Stimulated activated CD8-positive, alpha-beta memory T cell treated with anti-CD3 and anti-CD28 coated beads, Interleukin-7, amount 100 ng/mL, for 4 hours (primary cell): ENCODE results near the gene RUNX2.

Experiments
- DNase-seq, 2 donors: peaks; one replicate each; pipeline ENCODE4 v3.0.0-alpha.2; 2020; ENCODE audit warnings: low read depth in 2 of 2

RUNX2 gene

DNA sequence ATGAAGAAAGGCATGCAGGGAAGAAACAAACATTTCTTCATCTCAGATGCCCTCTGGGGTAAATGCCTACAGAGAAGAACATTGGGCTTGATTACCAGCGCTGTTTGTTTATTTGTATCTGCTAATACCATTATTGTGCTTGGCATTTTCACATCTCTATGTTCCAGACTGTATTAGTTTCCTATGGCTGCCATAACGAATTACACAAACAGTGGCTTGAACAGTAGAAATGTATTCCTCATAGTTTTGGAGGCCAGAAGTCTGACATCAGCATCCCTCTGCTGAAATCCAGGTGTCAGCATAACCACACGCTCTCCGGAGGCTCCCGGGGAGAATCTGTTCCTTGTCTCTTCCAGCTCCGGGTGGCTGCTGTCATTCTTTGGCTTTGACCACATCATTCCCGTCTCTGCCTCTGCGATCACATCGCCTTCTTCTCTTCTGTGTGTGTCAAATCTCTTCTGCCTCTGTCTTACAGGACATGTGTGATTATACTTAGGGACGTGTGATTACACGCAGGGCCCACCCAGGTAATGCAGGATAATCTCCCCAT, 291.2 kb downstream of the RUNX2 start:
- no peak for DNase-seq

DNA sequence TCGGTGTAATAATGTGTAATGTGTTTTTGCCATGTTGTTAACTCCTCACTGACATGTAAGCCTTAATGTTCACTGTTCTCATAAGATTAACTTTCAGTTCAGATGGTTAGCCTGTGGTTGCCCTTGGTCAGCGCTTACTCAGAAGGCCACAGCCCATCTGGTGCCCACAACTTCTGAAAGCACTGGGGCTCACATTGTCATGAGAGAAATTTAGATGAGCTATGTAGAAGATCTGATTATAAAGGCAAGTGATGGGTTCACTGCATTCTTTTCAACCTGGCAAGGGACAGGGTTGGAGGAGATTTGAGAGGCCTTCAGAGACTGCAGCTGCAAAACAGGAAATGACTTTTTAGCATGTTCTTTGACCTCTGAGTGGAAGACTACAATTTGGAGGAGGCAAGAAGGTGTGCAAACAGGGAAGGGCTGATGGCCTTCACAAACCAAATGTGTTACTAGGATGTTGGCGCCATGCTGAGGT, 291.9 kb downstream of the RUNX2 start:
- DNase-seq, result no peak

GRCh38 chr6:45624228-45624627, 296.1 kb downstream of the RUNX2 start:
- DNase-seq, result no peak

GRCh38 chr6:45625191-45625664, 297.1 kb downstream of the RUNX2 start:
- DNase-seq, result no peak

GRCh38 chr6:45626087-45626891, 298.2 kb downstream of the RUNX2 start:
- no peak for DNase-seq

GRCh38 chr6:45630314-45630713, 302.2 kb downstream of the RUNX2 start:
- DNase-seq, result no peak

DNA sequence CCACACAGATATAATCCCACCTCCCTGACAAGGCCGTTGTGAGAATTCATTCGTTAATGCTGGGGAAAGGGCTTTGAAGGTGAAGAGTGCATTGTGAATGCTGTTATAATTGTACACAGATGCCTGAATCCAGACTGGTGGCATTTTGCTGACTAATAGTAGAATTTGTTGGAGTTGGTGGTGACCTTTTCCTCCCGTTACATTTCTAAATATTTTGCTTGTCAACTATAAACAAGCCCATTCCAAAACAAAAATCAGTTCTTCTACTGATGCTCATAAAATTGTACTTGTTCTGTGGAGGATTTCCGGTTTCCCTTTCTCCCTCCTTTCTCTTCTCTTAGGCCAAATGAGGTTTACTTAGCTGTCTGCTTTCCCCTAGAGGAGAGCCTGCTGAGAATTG, 302.7 kb downstream of the RUNX2 start:
- no peak for DNase-seq

DNA sequence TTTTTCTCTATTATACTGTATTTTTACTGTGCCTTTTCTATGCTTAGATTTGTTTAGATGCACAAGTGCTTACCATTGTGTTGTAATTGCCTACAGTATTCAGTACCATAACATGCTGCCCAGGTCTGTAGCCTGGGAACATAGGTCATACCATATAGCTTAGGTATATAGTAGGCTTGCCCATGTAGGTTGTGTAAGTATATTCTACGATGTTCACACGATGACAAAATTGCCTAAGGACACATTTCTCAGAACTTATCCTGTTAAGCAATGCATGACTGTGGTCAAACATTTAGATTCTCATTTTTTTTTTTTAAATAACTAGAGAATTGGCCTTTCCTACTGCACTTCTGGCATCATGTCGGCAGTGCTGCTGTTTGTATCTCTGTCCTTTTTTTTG, 303.3 kb downstream of the RUNX2 start:
- DNase-seq, result no peak

DNA sequence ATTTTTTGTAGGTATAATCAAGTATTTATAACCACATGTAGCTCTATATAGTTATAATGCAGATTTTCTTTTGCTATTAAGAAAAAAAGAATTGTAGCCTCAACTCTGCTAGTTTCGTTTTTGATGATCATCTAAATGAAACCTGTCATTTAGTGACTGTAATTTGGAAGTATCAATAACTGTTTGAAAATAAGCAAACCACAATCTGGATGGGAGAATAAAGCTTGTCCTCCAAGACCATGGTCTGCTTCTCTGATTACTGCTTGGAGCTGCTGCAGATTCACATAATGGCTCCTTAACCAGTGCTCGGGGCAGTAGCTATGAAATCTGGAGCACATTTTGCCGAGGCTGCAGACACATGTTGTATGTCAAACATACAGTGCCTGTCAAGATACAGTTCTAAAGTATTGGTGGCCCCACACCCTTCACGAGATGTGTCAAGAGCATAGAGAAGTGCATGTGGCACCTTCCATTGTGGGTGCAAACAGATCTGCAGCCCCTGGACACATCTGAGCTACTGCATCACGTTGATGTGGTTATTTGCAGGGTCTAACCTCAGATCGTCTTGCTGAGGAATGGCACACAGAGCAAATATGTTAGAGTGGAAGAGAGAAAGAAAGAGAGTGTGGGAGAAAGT, 305.3 kb downstream of the RUNX2 start:
- no peak for DNase-seq

GRCh38 chr6:45634231-45634630, 306.1 kb downstream of the RUNX2 start:
- no peak for DNase-seq

DNA sequence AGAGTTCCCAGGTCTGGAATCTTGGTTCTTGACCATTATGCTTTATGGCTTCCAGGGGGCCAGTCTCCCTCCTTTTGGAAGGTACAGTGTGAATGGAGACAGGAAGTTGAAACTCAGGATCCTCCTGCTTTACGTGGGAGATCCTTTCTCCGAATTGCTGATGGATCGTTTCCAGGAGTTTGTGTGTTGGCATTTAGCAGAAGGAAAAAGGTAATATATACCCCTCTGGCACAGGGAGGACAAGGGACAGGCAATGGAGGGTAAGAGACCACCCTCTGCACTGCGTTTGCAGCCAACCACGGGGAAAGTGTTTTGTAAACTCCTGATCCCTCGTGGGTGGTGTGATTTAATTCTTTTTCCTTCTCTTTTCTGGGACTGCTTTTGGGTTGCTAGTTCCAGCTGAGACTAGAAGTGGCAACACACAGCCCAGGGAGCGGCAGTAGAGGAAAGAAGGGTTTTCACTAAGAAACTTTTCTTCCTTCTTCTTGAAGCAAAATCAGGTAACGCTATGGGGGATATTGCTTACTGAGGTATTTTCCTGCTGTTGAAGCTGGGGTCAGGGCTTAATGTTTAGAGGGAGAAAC, 307.2 kb downstream of the RUNX2 start:
- no peak for DNase-seq

- no peak for DNase-seq
Observed at GRCh38 chr6:45637056-45637455, 308.9 kb downstream of the RUNX2 start.

DNA sequence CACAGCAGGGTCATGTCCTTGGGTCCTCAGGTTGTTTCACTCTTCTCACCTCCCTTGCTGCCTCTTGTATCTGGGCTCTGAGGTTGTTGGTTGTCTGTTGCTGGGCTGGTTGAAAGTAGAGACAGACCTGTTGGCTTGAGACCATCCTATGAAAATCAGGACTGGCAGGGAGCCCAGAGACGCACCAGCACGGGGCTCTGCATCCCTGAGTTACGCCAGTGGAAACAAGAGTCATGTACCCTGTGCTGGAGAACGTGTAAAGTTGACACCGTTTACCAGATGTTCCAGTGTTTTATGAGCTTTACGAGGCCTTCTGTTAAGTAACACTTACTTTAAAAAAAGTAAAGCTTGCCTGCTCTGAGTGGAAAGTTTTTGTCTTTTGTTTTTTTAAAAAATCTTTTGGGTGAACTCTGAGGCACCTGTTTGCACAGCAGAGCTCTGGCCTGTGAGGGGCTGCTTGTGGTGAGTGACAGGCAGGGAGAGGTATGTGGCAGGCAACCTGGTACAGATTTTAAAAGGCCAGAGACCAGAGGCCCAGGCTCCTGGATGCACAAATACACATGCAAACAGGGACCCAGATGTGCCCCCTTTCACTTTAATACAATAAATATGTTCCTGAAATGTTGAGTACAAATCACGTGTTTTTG, 309.6 kb downstream of the RUNX2 start:
- no peak for DNase-seq

DNA sequence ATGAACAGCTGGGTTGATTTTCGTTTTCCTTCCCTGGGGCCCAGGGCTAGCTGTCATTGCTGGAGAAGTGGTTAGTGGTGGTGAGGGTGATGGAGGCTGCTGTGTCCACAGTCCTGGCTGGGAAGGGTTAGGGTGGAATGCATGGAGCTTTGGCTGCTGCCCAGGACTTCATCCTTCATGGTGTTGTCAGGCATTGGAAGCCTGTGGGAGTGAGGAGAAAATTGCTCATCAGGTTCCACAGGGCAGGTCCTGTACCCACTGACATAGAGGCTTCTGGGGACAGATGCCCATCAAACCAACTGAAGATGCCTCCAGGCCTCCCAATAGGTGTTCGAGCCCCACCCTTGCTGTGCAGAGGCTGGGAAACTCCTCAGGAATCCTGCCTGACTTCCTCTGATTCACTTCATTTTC, 312.0 kb downstream of the RUNX2 start:
- no peak for DNase-seq

GRCh38 chr6:45640811-45641210, 312.7 kb downstream of the RUNX2 start:
- no peak for DNase-seq

- no peak for DNase-seq
Observed at GRCh38 chr6:45642331-45643125, 314.4 kb downstream of the RUNX2 start.

DNA sequence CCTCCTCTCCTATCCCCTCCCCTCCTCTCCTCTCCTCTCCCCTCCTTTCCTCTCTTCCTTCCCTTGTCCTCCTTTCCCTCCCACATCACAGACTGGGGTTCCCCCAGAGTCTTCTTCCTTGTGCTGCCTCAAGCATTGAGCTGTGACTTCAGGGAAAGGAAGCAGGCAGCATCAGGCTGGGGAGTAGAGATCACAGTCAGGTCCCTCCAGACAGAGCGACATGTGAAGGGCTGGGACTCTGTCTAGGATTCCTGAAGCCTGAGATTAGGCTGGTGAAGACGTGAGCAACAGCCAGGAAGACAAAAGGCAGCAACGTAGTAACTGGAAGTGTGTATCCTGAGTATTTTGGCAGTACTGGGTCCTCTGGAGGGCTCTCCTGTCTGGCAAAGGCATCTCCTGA, 315.0 kb downstream of the RUNX2 start:
- DNase-seq, result no peak

GRCh38 chr6:45644720-45645119, 316.6 kb downstream of the RUNX2 start:
- no peak for DNase-seq

- DNase-seq, result no peak
Observed at GRCh38 chr6:45645302-45645701, 317.2 kb downstream of the RUNX2 start.

GRCh38 chr6:45647341-45648261, 319.5 kb downstream of the RUNX2 start:
- DNase-seq, result no peak
